RWPE2 (cell line): ENCODE measurements around the gene FLNC.

Source experiments
- ATAC-seq: fragments of 200-7000 bp; cut with Tn5 transposase; 3 replicates; pipeline ENCODE4 v1.9.1; 2021; ENCODE audit warnings: low read depth
- DNase-seq: peaks from one replicate; pipeline ENCODE4 v3.0.0-alpha.2; 2020; ENCODE audit warnings: low spot score
- H3K27ac ChIP-seq: fragments of 450-650 bp; 2 replicates; pipeline ENCODE4 v1.5.1; 2017; ENCODE audit warnings: mild to moderate bottlenecking; ENCODE audit not compliant: poor library complexity, severe bottlenecking
- H3K27me3 ChIP-seq: fragments of 250-450 bp; sonication (Bioruptor Pico); 2 replicates; pipeline ENCODE4 v1.5.1; 2021; ENCODE audit warnings: mild to moderate bottlenecking, moderate library complexity; ENCODE audit not compliant: insufficient read depth, poor library complexity, severe bottlenecking
- H3K36me3 ChIP-seq: fragments of 250-450 bp; sonication (Bioruptor Pico); 2 replicates; pipeline ENCODE4 v1.5.1; 2020; ENCODE audit warnings: low read depth, mild to moderate bottlenecking, moderate library complexity
- H3K4me1 ChIP-seq: fragments of 250-450 bp; sonication (Bioruptor Pico); 2 replicates; pipeline ENCODE4 v1.5.1; 2021; ENCODE audit warnings: mild to moderate bottlenecking, moderate library complexity; ENCODE audit not compliant: insufficient read depth, poor library complexity, severe bottlenecking
- H3K4me3 ChIP-seq: fragments of 250-450 bp; sonication (Bioruptor Pico); 2 replicates; pipeline ENCODE4 v1.5.1; 2021; ENCODE audit warnings: mild to moderate bottlenecking, moderate library complexity; ENCODE audit not compliant: severe bottlenecking
- H3K9me3 ChIP-seq: fragments of 250-450 bp; sonication (Bioruptor Pico); 2 replicates; pipeline ENCODE4 v1.5.1; 2021; ENCODE audit warnings: mild to moderate bottlenecking, moderate library complexity; ENCODE audit not compliant: severe bottlenecking
- CTCF ChIP-seq: fragments of 450-650 bp; IDR thresholded peaks from one replicate; pipeline ENCODE4 v1.5.1; 2017; ENCODE audit warnings: mild to moderate bottlenecking, moderate library complexity; ENCODE audit not compliant: poor library complexity, severe bottlenecking

Gene FLNC

GRCh38 chr7:128861957-128862570, 31.9 kb downstream of the FLNC start:
- Histone ChIP-seq H3K4me3 (peak overlapping the region; percentile 48), H3K27ac (no peak overlapping the region), H3K4me1 (peaks cover 7% of the 10 kb centered on the region), H3K9me3 (no peaks in the 10 kb centered on the region), H3K36me3 (peaks cover 9% of the 10 kb centered on the region), H3K27me3 (no peaks in the 10 kb centered on the region)
- TF ChIP-seq CTCF = no peak
- DNase-seq (no peak), ATAC-seq (no peak)

- Histone ChIP-seq H3K4me1 (peaks cover 14% of the 10 kb centered on the region), H3K9me3 (no peaks in the 10 kb centered on the region), H3K36me3 (peaks cover 9% of the 10 kb centered on the region), H3K4me3 (peak within 1 kb of the TSS; percentile 48), H3K27me3 (no peaks in the 10 kb centered on the region), H3K27ac (peak within 1 kb of the TSS; percentile 45)
- DNase-seq = peak; percentile 93
- TF ChIP-seq CTCF = no peak
- ATAC-seq = peak; percentile 85
Observed at GRCh38 chr7:128862571-128863432, 32.6 kb downstream of the FLNC start, which contains the start of gene ATP6V1F. TSS of gene ATP6V1F (plus strand) at chr7:128862856. CDS start at chr7:128862905, 49 bp downstream.

- peak overlapping the region; percentile 45 for H3K27ac ChIP-seq
Observed at GRCh38 chr7:128863433-128863989, 33.3 kb downstream of the FLNC start.

GRCh38 chr7:128865303-128865702, 35.1 kb downstream of the FLNC start:
- peaks cover 9% of the 10 kb centered on the region for H3K36me3 ChIP-seq
- DNase-seq = no peak
- no peaks in the 10 kb centered on the region for H3K9me3 ChIP-seq
- H3K4me3 ChIP-seq = no peak overlapping the region
- no peaks in the 10 kb centered on the region for H3K27me3 ChIP-seq
- H3K27ac ChIP-seq = no peak overlapping the region
- TF ChIP-seq CTCF = no peak
- H3K4me1 ChIP-seq = peaks cover 26% of the 10 kb centered on the region
- ATAC-seq = no peak

More at GRCh38 chr7:128863433-128863989, 33.3 kb downstream of the FLNC start:
- Histone ChIP-seq H3K36me3 (peaks cover 9% of the 10 kb centered on the region), H3K4me1 (peaks cover 21% of the 10 kb centered on the region), H3K27me3 (no peaks in the 10 kb centered on the region), H3K9me3 (no peaks in the 10 kb centered on the region), H3K4me3 (peak overlapping the region; percentile 48)
- ATAC-seq (peak; percentile 65), DNase-seq (no peak)
- peak; percentile 53 for TF ChIP-seq CTCF
